ENCODE measurements around the gene ABAT.

The ABAT gene

GRCh38 chr16:8682551-8683259 lies 8.3 kb downstream of the ABAT start:
- no peak for DNase-seq (ENCODE audit: extremely low read depth, low read depth)
- no peak for TF ChIP-seq CTCF (IDR thresholded peaks at IDR 0.05; ENCODE audit: low read depth, low read length)

- TF ChIP-seq CTCF (IDR thresholded peaks at IDR 0.05; ENCODE audit: low read depth, low read length), result no peak
- DNase-seq (ENCODE audit: extremely low read depth, low read depth), result no peak
Observed at GRCh38 chr16:8683640-8684039, 9.2 kb downstream of the ABAT start.

GRCh38 chr16:8685617-8686016 lies 11.2 kb downstream of the ABAT start:
- no peak for TF ChIP-seq CTCF (IDR thresholded peaks at IDR 0.05; ENCODE audit: low read depth, low read length)
- DNase-seq (ENCODE audit: extremely low read depth, low read depth), result no peak

- no peak for TF ChIP-seq CTCF (IDR thresholded peaks at IDR 0.05; ENCODE audit: low read depth, low read length)
- no peak for DNase-seq (ENCODE audit: extremely low read depth, low read depth)
Observed at GRCh38 chr16:8686031-8686621, 11.7 kb downstream of the ABAT start.

- no peak for TF ChIP-seq CTCF (IDR thresholded peaks at IDR 0.05; ENCODE audit: low read depth, low read length)
- no peak for DNase-seq (ENCODE audit: extremely low read depth, low read depth)
Observed at GRCh38 chr16:8686879-8687278, 12.5 kb downstream of the ABAT start.

- no peak for DNase-seq (ENCODE audit: extremely low read depth, low read depth)
- TF ChIP-seq CTCF (IDR thresholded peaks at IDR 0.05; ENCODE audit: low read depth, low read length), result no peak
Observed at GRCh38 chr16:8689686-8690085, 15.3 kb downstream of the ABAT start.

GRCh38 chr16:8691728-8692127 lies 17.3 kb downstream of the ABAT start:
- no peak for TF ChIP-seq CTCF (IDR thresholded peaks at IDR 0.05; ENCODE audit: low read depth, low read length)
- DNase-seq (ENCODE audit: extremely low read depth, low read depth), result no peak
